ENCODE measurements around the gene NTMT1.
"Not testable (repeated sequence)": the region's sequence is repeated elsewhere in the genome, so short reads cannot be mapped to it uniquely, and the experiment has no call there.

Gene NTMT1

DNA sequence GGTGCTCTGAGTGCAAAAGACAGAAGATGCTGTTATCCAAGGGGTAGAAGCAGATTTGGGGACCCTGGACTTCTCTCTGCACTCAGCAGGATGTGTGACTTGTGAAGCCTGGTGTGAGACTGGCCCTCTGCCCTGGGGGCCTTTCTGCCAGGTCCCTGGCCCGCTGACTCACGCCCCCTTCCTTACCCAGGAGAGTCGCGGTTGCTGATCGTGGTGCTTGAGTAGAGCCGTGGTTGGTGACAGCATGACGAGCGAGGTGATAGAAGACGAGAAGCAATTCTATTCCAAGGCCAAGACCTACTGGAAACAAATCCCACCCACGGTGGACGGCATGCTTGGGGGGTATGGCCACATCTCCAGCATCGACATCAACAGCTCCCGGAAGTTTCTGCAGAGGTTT is 6.5 kb downstream of the NTMT1 start:
- Histone ChIP-seq H3K4me1 (ENCODE audit: low read depth, poor library complexity, severe bottlenecking) (peaks cover 26% of the 10 kb centered on the region), H4K20me1 (ENCODE audit: insufficient read depth) (peaks cover 16% of the 10 kb centered on the region), H3K36me3 (ENCODE audit: insufficient read depth) (peaks cover 5% of the 10 kb centered on the region; the same call in 1 of the 2 replicates), H3K27ac (no peak overlapping the region), H3K4me2 (no peak overlapping the region), H2AFZ (ENCODE audit: low read depth) (no peak overlapping the region), H3K79me2 (ENCODE audit: insufficient read depth, low read depth) (peaks cover 63% of the 10 kb centered on the region), H3K9ac (no peak overlapping the region), H3K27me3 (ENCODE audit: insufficient read depth, low read depth) (no peaks in the 10 kb centered on the region), H3K4me3 (IDR thresholded peaks at IDR 0.05; ENCODE audit: insufficient read depth, low read depth, low read length) (no peak overlapping the region)
- TF ChIP-seq, protein P1, sequence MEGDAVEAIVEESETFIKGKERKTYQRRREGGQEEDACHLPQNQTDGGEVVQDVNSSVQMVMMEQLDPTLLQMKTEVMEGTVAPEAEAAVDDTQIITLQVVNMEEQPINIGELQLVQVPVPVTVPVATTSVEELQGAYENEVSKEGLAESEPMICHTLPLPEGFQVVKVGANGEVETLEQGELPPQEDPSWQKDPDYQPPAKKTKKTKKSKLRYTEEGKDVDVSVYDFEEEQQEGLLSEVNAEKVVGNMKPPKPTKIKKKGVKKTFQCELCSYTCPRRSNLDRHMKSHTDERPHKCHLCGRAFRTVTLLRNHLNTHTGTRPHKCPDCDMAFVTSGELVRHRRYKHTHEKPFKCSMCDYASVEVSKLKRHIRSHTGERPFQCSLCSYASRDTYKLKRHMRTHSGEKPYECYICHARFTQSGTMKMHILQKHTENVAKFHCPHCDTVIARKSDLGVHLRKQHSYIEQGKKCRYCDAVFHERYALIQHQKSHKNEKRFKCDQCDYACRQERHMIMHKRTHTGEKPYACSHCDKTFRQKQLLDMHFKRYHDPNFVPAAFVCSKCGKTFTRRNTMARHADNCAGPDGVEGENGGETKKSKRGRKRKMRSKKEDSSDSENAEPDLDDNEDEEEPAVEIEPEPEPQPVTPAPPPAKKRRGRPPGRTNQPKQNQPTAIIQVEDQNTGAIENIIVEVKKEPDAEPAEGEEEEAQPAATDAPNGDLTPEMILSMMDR (conservative IDR thresholded peaks at IDR 0.05; ENCODE audit: low read depth, low read length): no peak

DNA sequence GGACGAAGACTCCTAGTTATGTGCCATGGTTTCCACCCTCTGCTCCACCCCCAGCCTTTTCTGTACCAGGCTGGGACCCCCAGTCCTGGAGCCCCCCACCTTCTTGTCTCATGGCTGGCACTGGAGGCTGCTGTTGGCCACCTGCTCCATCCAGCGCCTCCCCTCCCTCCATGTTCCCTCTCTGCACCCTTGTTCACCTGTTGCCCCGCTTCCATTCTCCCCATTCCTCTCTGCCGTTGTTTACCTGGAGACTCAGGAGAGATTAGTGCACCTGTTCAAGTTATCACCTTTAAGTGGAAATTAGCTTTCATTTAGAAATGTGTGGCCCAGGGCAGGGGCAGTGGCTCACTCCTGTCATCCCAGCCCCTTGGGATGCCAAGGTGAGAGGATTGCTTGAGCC is 7.2 kb downstream of the NTMT1 start:
- Histone ChIP-seq H3K79me2 (ENCODE audit: insufficient read depth, low read depth) (peaks cover 56% of the 10 kb centered on the region), H3K4me1 (ENCODE audit: low read depth, poor library complexity, severe bottlenecking) (peaks cover 19% of the 10 kb centered on the region), H3K9ac (no peak overlapping the region), H3K27me3 (ENCODE audit: insufficient read depth, low read depth) (no peaks in the 10 kb centered on the region), H2AFZ (ENCODE audit: low read depth) (no peak overlapping the region), H3K27ac (no peak overlapping the region), H3K4me3 (IDR thresholded peaks at IDR 0.05; ENCODE audit: insufficient read depth, low read depth, low read length) (no peak overlapping the region), H3K36me3 (ENCODE audit: insufficient read depth) (peaks cover 5% of the 10 kb centered on the region; the same call in 1 of the 2 replicates), H3K4me2 (no peak overlapping the region), H4K20me1 (ENCODE audit: insufficient read depth) (peaks cover 16% of the 10 kb centered on the region)
- TF ChIP-seq, protein P1 (conservative IDR thresholded peaks at IDR 0.05; ENCODE audit: low read depth, low read length): no peak

DNA sequence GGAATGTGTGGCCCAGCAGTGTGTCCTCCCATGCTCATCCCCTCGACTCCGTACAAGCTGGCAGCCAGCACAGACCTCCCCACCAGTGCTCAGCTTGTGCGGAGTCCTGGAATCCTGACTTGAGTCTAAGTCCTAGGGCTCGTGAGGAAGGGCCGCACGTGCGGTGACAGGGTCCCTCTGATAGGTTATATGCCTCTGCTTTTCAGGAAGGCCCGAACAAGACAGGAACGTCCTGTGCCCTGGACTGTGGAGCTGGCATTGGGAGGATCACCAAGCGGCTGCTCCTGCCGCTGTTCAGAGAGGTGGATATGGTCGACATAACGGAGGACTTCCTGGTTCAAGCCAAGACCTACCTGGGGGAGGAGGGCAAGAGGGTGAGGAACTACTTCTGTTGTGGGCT is 7.9 kb downstream of the NTMT1 start:
- Histone ChIP-seq H4K20me1 (ENCODE audit: insufficient read depth) (peaks cover 12% of the 10 kb centered on the region), H3K9ac (no peak overlapping the region), H3K79me2 (ENCODE audit: insufficient read depth, low read depth) (peaks cover 50% of the 10 kb centered on the region), H2AFZ (ENCODE audit: low read depth) (no peak overlapping the region), H3K36me3 (ENCODE audit: insufficient read depth) (peaks cover 5% of the 10 kb centered on the region; the same call in 1 of the 2 replicates), H3K27ac (no peak overlapping the region), H3K4me3 (IDR thresholded peaks at IDR 0.05; ENCODE audit: insufficient read depth, low read depth, low read length) (no peak overlapping the region), H3K4me1 (ENCODE audit: low read depth, poor library complexity, severe bottlenecking) (peaks cover 12% of the 10 kb centered on the region), H3K4me2 (no peak overlapping the region), H3K27me3 (ENCODE audit: insufficient read depth, low read depth) (no peaks in the 10 kb centered on the region)
- TF ChIP-seq, protein P1 (conservative IDR thresholded peaks at IDR 0.05; ENCODE audit: low read depth, low read length): no peak

DNA sequence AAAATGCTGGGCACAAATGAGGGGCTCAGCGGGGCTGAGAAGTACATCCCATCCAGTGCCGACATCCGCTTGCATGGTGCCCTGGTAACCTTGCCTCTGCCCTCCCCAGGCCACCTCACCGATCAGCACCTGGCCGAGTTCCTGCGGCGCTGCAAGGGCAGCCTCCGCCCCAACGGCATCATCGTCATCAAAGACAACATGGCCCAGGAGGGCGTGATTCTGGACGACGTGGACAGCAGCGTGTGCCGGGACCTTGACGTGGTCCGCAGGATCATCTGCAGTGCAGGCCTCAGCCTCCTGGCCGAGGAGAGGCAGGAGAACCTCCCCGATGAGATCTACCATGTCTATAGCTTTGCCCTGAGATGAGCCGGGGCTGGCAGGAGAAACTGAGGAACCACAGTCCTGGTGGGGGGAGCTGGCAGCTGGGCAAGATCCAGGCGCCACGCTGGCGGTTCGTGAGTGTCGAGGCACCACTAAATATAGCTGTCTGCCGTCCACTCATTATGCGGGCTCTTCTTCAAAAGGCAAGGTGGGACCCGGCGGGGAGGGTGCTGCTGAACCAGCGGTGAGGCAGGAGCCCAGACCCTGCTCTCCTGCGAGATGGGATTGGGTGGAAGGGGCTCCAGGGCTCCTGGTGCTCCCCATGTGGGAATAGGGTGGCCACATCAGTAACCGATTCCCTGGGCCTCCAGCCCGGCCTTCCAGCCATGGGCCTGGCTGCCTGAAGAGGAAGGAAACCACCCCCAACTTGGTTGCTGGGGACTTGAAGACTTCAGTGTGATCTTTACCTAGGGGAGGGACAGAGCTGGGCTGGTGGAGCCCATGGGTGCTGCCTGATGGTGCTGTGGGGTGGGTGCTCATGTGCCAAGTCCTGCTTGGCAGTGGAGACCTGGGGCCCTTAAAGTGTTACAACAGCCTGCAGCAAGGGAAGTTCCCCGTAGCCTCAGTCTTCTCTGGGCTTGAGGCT is 9.4 kb downstream of the NTMT1 start:
- no peak overlapping the region for H3K4me2 ChIP-seq
- H3K4me1 ChIP-seq (ENCODE audit: low read depth, poor library complexity, severe bottlenecking): no peaks in the 10 kb centered on the region
- peaks cover 1% of the 10 kb centered on the region for H4K20me1 ChIP-seq (ENCODE audit: insufficient read depth)
- no peaks in the 10 kb centered on the region for H3K27me3 ChIP-seq (ENCODE audit: insufficient read depth, low read depth)
- H2AFZ ChIP-seq (ENCODE audit: low read depth): no peak overlapping the region
- peaks cover 5% of the 10 kb centered on the region; the same call in 1 of the 2 replicates for H3K36me3 ChIP-seq (ENCODE audit: insufficient read depth)
- no peak overlapping the region for H3K27ac ChIP-seq
- no peak overlapping the region for H3K9ac ChIP-seq
- H3K79me2 ChIP-seq (ENCODE audit: insufficient read depth, low read depth): peaks cover 45% of the 10 kb centered on the region; the same call in 1 of the 2 replicates
- TF ChIP-seq, protein P1 (conservative IDR thresholded peaks at IDR 0.05; ENCODE audit: low read depth, low read length): no peak
- no peak overlapping the region for H3K4me3 ChIP-seq (IDR thresholded peaks at IDR 0.05; ENCODE audit: insufficient read depth, low read depth, low read length)

- not testable (repeated sequence) for H3K27ac ChIP-seq; H2AFZ ChIP-seq (ENCODE audit: low read depth); H3K27me3 ChIP-seq (ENCODE audit: insufficient read depth, low read depth); H3K36me3 ChIP-seq (ENCODE audit: insufficient read depth); H3K4me3 ChIP-seq (IDR thresholded peaks at IDR 0.05; ENCODE audit: insufficient read depth, low read depth, low read length); H3K4me2 ChIP-seq; H3K9ac ChIP-seq; H4K20me1 ChIP-seq (ENCODE audit: insufficient read depth); H3K4me1 ChIP-seq (ENCODE audit: low read depth, poor library complexity, severe bottlenecking)
- H3K79me2 ChIP-seq (ENCODE audit: insufficient read depth, low read depth): peaks cover 42% of the 10 kb centered on the region; the same call in 1 of the 2 replicates
These were observed 10.4 kb downstream of the NTMT1 start for GRCh38 chr9:129636343-129636742.
